ENCODE data around the gene SSTR4. TPM values are rescaled to one million over a fixed set of nuclear protein-coding genes. Genes with fewer than 3 reads are reported as not detected.
"Not testable (repeated sequence)": the region's sequence is repeated elsewhere in the genome, so short reads cannot be mapped to it uniquely, and the experiment has no call there.

Gene SSTR4, protein sequence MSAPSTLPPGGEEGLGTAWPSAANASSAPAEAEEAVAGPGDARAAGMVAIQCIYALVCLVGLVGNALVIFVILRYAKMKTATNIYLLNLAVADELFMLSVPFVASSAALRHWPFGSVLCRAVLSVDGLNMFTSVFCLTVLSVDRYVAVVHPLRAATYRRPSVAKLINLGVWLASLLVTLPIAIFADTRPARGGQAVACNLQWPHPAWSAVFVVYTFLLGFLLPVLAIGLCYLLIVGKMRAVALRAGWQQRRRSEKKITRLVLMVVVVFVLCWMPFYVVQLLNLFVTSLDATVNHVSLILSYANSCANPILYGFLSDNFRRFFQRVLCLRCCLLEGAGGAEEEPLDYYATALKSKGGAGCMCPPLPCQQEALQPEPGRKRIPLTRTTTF
- not detected for total RNA-seq

- H3K27ac Mint-ChIP-seq = no peak within 1 kb of the TSS
Measured at GRCh38 chr20:23034721-23035671, at the start of gene SSTR4. Gene SSTR4, plus strand, starts transcription at chr20:23035312. Its CDS starts 172 bp downstream, at chr20:23035484.

DNA sequence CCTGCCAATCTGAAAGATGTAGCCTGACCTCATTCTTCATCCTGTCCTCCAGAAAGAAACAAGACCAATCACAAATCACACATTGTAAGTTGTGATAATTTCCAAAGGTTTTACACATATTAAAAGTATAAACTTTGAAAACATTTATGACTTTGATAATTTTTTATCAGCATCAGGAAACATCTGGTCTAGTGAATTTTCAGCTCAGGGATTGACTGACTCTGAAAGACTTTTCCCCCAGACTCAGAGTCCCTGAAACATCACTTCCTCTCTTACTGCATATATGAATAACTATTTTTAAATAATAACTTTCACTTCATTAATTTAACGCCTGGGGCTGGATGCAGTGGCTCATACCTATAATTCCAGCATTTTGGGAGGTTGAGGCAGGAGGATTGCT lies 48.5 kb upstream of the SSTR4 start:
- H3K9me3 Mint-ChIP-seq = peaks cover 5% of the 10 kb centered on the region

More at GRCh38 chr20:23034721-23035671, at the start of gene SSTR4:
- Mint-ChIP-seq H3K4me1 (ENCODE audit: low read depth) (no peaks in the 10 kb centered on the region), H3K36me3 (ENCODE audit: low read depth) (no peaks in the 10 kb centered on the region), H3K4me3 (no peak within 1 kb of the TSS), H3K9me3 (no peaks in the 10 kb centered on the region), H3K27me3 (ENCODE audit: low read depth) (peaks cover 12% of the 10 kb centered on the region)
- CTCF ChIA-PET = no interaction called here
- no peak for DNase-seq
- intact Hi-C loops (cut with micrococcal nuclease) = no loop called here

DNA sequence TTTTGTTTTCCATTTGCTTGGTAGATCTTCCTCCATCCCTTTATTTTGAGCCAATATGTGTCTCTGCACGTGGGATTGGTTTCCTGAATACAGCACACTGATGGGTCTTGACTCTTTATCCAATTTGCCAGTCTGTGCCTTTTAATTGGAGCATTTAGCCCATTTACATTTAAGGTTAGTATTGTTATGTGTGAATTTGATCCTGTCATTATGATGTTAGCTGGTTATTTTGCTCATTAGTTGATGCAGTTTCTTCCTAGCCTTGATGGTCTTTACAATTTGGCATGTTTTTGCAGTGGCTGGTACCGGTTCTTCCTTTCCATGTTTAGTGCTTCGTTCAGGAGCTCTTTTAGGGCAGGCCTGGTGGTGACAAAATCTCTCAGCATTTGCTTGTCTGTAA lies 43.7 kb upstream of the SSTR4 start:
- H3K36me3 Mint-ChIP-seq (ENCODE audit: low read depth); H3K27ac Mint-ChIP-seq; DNase-seq; intact Hi-C loops (cut with micrococcal nuclease); H3K4me1 Mint-ChIP-seq (ENCODE audit: low read depth); H3K27me3 Mint-ChIP-seq (ENCODE audit: low read depth); CTCF ChIA-PET; H3K4me3 Mint-ChIP-seq; H3K9me3 Mint-ChIP-seq: not testable (repeated sequence)

More for the DNA sequence above, 48.5 kb upstream of the SSTR4 start:
- H3K27ac Mint-ChIP-seq = no peak overlapping the region
- no peaks in the 10 kb centered on the region for H3K36me3 Mint-ChIP-seq (ENCODE audit: low read depth)
- H3K4me3 Mint-ChIP-seq = no peak overlapping the region
- no peaks in the 10 kb centered on the region for H3K4me1 Mint-ChIP-seq (ENCODE audit: low read depth)
- CTCF ChIA-PET = no interaction called here
- intact Hi-C loops (cut with micrococcal nuclease) = no loop called here
- peaks cover 12% of the 10 kb centered on the region for H3K27me3 Mint-ChIP-seq (ENCODE audit: low read depth)
- no peak for DNase-seq

GRCh38 chr20:22993823-22994222 lies 41.3 kb upstream of the SSTR4 start:
- intact Hi-C loops (cut with micrococcal nuclease) = no loop called here

GRCh38 chr20:22995923-22996322 lies 39.2 kb upstream of the SSTR4 start:
- Mint-ChIP-seq H3K36me3 (ENCODE audit: low read depth) (no peaks in the 10 kb centered on the region), H3K27ac (no peak overlapping the region), H3K9me3 (peaks cover 2% of the 10 kb centered on the region), H3K4me1 (ENCODE audit: low read depth) (no peaks in the 10 kb centered on the region), H3K27me3 (ENCODE audit: low read depth) (peaks cover 6% of the 10 kb centered on the region), H3K4me3 (no peak overlapping the region)
- intact Hi-C loops (cut with micrococcal nuclease) = no loop called here
- CTCF ChIA-PET = no interaction called here
- DNase-seq = no peak

More at GRCh38 chr20:22993823-22994222, 41.3 kb upstream of the SSTR4 start:
- Mint-ChIP-seq H3K27me3 (ENCODE audit: low read depth) (peaks cover 6% of the 10 kb centered on the region), H3K4me3 (no peak overlapping the region), H3K27ac (no peak overlapping the region), H3K4me1 (ENCODE audit: low read depth) (no peaks in the 10 kb centered on the region), H3K9me3 (peaks cover 2% of the 10 kb centered on the region), H3K36me3 (ENCODE audit: low read depth) (no peaks in the 10 kb centered on the region)
- DNase-seq = no peak
- CTCF ChIA-PET = no interaction called here

DNA sequence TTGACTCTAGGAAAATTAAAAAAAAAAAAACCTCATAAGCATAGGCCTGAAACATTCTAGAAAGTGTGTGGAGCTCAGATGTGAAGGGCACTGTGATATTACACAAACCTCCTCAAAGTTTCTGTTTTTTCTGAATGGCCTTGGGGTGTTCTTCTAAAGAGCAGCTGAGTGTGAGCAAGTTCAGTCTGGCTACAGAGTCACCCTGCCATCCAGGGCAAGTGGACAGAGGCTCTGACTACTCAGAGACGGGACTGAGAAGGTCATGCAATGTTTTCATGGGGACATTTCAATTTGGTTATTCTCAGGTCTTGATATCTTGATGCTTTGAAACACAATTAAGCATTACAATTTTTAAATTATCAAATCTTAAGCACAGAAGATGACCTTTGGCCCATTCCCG lies 36.6 kb upstream of the SSTR4 start:
- no peak for DNase-seq
- Mint-ChIP-seq H3K27ac (no peak overlapping the region), H3K36me3 (ENCODE audit: low read depth) (no peaks in the 10 kb centered on the region), H3K4me1 (ENCODE audit: low read depth) (no peaks in the 10 kb centered on the region), H3K27me3 (ENCODE audit: low read depth) (peaks cover 6% of the 10 kb centered on the region), H3K4me3 (no peak overlapping the region), H3K9me3 (no peaks in the 10 kb centered on the region)
- intact Hi-C loops (cut with micrococcal nuclease) = no loop called here
- CTCF ChIA-PET = interaction anchor here (0.6 kb wide), 1 partner anchor 518 kb away, joined by 3 read pairs; no protein-coding TSS in a partner anchor

GRCh38 chr20:22999756-23000155 lies 35.4 kb upstream of the SSTR4 start:
- Mint-ChIP-seq H3K4me1 (ENCODE audit: low read depth) (no peaks in the 10 kb centered on the region), H3K9me3 (no peaks in the 10 kb centered on the region), H3K27me3 (ENCODE audit: low read depth) (peaks cover 3% of the 10 kb centered on the region), H3K4me3 (no peak overlapping the region), H3K36me3 (ENCODE audit: low read depth) (no peaks in the 10 kb centered on the region), H3K27ac (no peak overlapping the region)
- intact Hi-C loops (cut with micrococcal nuclease) = no loop called here
- CTCF ChIA-PET = no interaction called here
- DNase-seq = no peak

DNA sequence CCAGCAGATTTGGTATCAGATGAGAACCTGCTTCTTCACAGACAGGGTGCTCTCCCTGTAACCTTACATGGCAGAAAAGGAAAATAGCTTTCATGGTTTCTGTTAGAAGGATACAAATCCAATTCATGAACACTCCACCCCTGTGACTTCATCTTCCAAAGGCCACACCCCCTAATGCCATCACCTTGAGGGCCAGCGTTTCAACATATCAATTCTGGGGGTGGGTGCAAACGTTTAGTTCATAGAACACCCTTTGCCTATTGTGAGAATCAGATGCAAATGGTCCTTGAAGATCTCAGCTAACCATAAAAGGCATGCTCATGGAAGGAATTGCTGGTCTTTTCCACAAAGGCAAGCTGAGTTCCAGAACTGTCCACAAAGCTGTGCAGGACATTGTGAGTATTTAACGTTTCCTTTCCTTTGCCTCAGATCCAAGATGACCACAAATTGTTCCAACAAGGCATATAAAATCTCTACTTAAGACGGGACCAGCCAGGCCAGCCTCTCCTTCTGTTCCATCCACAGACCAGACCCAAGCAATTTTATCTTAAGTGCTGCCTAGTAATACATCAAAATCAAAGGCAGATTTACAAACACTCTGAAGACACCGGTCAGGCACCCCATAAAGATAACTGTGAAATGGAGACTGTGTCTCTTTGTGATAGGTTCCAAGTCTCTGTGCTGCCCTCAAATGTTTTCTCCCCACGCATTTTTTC lies 34.7 kb upstream of the SSTR4 start:
- Mint-ChIP-seq H3K4me1 (ENCODE audit: low read depth) (no peaks in the 10 kb centered on the region), H3K9me3 (no peaks in the 10 kb centered on the region), H3K36me3 (ENCODE audit: low read depth) (no peaks in the 10 kb centered on the region), H3K27ac (no peak overlapping the region), H3K4me3 (no peak overlapping the region), H3K27me3 (ENCODE audit: low read depth) (no peaks in the 10 kb centered on the region)
- intact Hi-C loops (cut with micrococcal nuclease) = no loop called here
- DNase-seq = no peak
- CTCF ChIA-PET = no interaction called here

- H3K4me3 Mint-ChIP-seq = no peak overlapping the region
- CTCF ChIA-PET = no interaction called here
- DNase-seq = no peak
- H3K9me3 Mint-ChIP-seq = no peaks in the 10 kb centered on the region
- no peaks in the 10 kb centered on the region for H3K27me3 Mint-ChIP-seq (ENCODE audit: low read depth)
- intact Hi-C loops (cut with micrococcal nuclease) = no loop called here
- no peaks in the 10 kb centered on the region for H3K36me3 Mint-ChIP-seq (ENCODE audit: low read depth)
- H3K27ac Mint-ChIP-seq = no peak overlapping the region
- H3K4me1 Mint-ChIP-seq (ENCODE audit: low read depth) = no peaks in the 10 kb centered on the region
Measured at GRCh38 chr20:23002276-23002675, 32.8 kb upstream of the SSTR4 start.

GRCh38 chr20:23003077-23003635 lies 32.0 kb upstream of the SSTR4 start:
- Mint-ChIP-seq H3K36me3 (ENCODE audit: low read depth) (no peaks in the 10 kb centered on the region), H3K27me3 (ENCODE audit: low read depth) (no peaks in the 10 kb centered on the region), H3K4me1 (ENCODE audit: low read depth) (no peaks in the 10 kb centered on the region), H3K27ac (no peak overlapping the region), H3K4me3 (no peak overlapping the region), H3K9me3 (no peaks in the 10 kb centered on the region)
- intact Hi-C loops (cut with micrococcal nuclease) = no loop called here
- CTCF ChIA-PET = no interaction called here
- no peak for DNase-seq

DNA sequence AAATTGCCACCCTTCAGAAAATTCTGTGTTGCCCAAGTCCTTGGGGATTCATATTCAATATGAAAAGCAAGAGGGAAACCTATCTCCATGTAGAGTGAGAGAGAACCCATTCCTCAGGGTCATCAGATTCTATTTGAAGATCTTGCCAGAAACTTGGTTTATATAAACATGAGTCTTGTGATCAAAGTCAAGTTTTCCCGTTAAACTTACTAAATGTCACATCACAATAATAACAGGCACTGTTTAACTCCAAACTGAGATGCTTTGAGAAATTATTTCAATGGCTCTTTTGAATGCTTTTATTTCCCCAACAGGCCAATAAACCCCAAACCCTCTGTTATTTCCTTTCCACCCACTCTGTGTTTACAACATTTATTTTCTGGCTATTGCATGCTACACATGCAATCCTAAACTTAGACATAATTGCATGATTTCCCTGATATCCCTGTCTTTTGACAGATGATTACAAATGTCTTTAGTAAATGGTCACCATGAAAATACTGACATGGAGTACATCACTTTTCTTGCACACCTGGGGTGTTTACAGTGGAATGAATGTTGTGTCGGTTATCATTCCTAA lies 31.1 kb upstream of the SSTR4 start:
- H3K9me3 Mint-ChIP-seq = no peaks in the 10 kb centered on the region
- no peak overlapping the region for H3K4me3 Mint-ChIP-seq
- no peak overlapping the region for H3K27ac Mint-ChIP-seq
- intact Hi-C loops (cut with micrococcal nuclease) = no loop called here
- CTCF ChIA-PET = no interaction called here
- H3K4me1 Mint-ChIP-seq (ENCODE audit: low read depth) = no peaks in the 10 kb centered on the region
- no peaks in the 10 kb centered on the region for H3K36me3 Mint-ChIP-seq (ENCODE audit: low read depth)
- no peaks in the 10 kb centered on the region for H3K27me3 Mint-ChIP-seq (ENCODE audit: low read depth)
- no peak for DNase-seq

DNA sequence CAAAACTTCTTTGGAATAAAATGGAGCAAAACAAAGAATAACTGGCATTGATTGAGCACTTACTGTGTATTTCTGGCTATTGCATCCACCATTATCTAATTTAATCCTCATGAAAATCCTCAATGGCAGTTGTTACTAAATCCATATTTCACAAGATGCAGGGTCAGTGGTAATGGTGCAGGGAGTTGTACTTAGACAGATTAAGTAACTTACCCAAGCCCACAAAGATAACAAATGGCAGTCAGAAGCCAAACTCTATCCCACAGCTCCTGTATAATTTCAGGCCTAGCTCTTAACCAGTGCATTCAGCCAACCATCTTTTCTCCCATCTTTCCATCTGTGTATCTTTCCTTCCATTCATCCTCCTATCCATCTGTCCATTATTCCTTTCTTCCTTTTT lies 29.3 kb upstream of the SSTR4 start:
- intact Hi-C loops (cut with micrococcal nuclease) = no loop called here
- Mint-ChIP-seq H3K4me3 (no peak overlapping the region), H3K27me3 (ENCODE audit: low read depth) (no peaks in the 10 kb centered on the region), H3K9me3 (no peaks in the 10 kb centered on the region), H3K4me1 (ENCODE audit: low read depth) (no peaks in the 10 kb centered on the region), H3K36me3 (ENCODE audit: low read depth) (no peaks in the 10 kb centered on the region), H3K27ac (no peak overlapping the region)
- CTCF ChIA-PET = no interaction called here
- no peak for DNase-seq
